MM.1S (cell line): ENCODE data around the gene CLEC17A.

Source experiments
- EZH2 ChIP-seq: fragments of 300-600 bp; sonication (generic); optimal IDR thresholded peaks from 2 replicates; pipeline ENCODE3; 2017; ENCODE audit warnings: low read depth, mild to moderate bottlenecking, antibody characterized with exemption, low read length, mixed read lengths
- TF ChIP-seq, protein P1 (sequence below): fragments of 300-600 bp; sonication (generic); IDR thresholded peaks from 2 replicates; pipeline ENCODE4 v1.5.1; 2016; ENCODE audit warnings: antibody characterized with exemption, low read length, mixed read lengths

DNA sequence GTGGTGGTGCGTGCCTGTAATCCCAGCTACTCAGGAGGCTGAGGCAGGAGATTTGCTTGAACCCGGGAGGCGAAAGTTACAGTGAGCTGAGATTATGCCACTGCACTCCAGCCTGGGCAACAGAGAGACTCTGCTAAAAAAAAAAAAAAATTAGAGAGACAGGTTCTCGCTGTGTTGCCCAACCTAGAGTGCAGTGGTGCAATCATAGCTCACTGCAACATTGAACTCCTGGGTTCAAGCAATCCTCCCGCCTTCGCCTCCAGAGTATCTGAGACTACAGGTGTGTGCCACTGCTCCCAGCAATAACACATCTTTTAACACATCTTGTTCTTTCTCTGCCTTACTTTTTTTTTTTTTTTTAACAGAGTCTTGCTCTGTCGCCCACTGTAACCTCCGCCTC lies 32.7 kb downstream of the CLEC17A start:
- TF ChIP-seq, protein P1, sequence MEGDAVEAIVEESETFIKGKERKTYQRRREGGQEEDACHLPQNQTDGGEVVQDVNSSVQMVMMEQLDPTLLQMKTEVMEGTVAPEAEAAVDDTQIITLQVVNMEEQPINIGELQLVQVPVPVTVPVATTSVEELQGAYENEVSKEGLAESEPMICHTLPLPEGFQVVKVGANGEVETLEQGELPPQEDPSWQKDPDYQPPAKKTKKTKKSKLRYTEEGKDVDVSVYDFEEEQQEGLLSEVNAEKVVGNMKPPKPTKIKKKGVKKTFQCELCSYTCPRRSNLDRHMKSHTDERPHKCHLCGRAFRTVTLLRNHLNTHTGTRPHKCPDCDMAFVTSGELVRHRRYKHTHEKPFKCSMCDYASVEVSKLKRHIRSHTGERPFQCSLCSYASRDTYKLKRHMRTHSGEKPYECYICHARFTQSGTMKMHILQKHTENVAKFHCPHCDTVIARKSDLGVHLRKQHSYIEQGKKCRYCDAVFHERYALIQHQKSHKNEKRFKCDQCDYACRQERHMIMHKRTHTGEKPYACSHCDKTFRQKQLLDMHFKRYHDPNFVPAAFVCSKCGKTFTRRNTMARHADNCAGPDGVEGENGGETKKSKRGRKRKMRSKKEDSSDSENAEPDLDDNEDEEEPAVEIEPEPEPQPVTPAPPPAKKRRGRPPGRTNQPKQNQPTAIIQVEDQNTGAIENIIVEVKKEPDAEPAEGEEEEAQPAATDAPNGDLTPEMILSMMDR: no peak
- TF ChIP-seq EZH2: no peak
